IMR-90 (cell line): Measurements from ENCODE around the gene ZNF316. TPM values are rescaled to one million over a fixed set of nuclear protein-coding genes. Genes with fewer than 3 reads are reported as not detected.

Experiments used
- ATAC-seq: fragments of 200-7000 bp; cut with Tn5 transposase; 2 replicates; pipeline ENCODE4 v1.9.1; 2020; ENCODE audit warnings: low read depth, mild to moderate bottlenecking, moderate library complexity
- BruUV-seq: library from RNA; stranded (reverse); fragments of 400-500 nt; replicated peaks from 2 replicates; lab custom pipeline; 2021; lab: Mats Ljungman, UMichigan
- CTCF ChIA-PET: fragments of 300-600 bp; formaldehyde crosslinking; extraction: SDS; loops from one replicate; lab custom pipeline; 2021; ENCODE audit warnings: antibody characterized with exemption; lab: Yijun Ruan, JAX
- POLR2A ChIA-PET: fragments of 300-600 bp; sonication (Branson Sonifier 250); formaldehyde crosslinking; loops from one replicate; lab custom pipeline; 2022; ENCODE audit warnings: antibody characterized with exemption; ENCODE audit not compliant: unreplicated experiment; lab: Charles Lee
- DNase-seq: peaks from one replicate; pipeline ENCODE4 v3.0.0; 2013
- H2AFZ ChIP-seq: replicated peaks from 2 replicates; pipeline ENCODE3; 2013; ENCODE audit warnings: low read length, mild to moderate bottlenecking; ENCODE audit not compliant: poor library complexity
- H2AK5ac ChIP-seq: 2 replicates; pipeline ENCODE4 v1.6.1; 2013; ENCODE audit warnings: low read depth, low read length, inconsistent platforms
- H2AK9ac ChIP-seq: replicated peaks from 2 replicates; pipeline ENCODE3; 2013; ENCODE audit warnings: mild to moderate bottlenecking, low read depth, low read length, moderate library complexity; ENCODE audit not compliant: poor library complexity
- H2BK120ac ChIP-seq: 2 replicates; pipeline ENCODE4 v1.6.1; 2013; ENCODE audit warnings: low read depth, low read length, inconsistent platforms
- H2BK15ac ChIP-seq: 3 replicates; pipeline ENCODE4 v1.6.1; 2013; ENCODE audit warnings: low read depth, low read length, inconsistent platforms
- H2BK20ac ChIP-seq: 2 replicates; pipeline ENCODE4 v1.6.1; 2013; ENCODE audit warnings: low read depth, mild to moderate bottlenecking, inconsistent platforms, low read length, moderate library complexity
- H2BK5ac ChIP-seq: 2 replicates; pipeline ENCODE4 v1.6.1; 2013; ENCODE audit warnings: mild to moderate bottlenecking, low read depth, low read length, inconsistent platforms; ENCODE audit not compliant: poor library complexity, severe bottlenecking
- H3K14ac ChIP-seq: replicated peaks from 2 replicates; pipeline ENCODE4 v1.6.1; 2013; ENCODE audit warnings: low read depth, low read length, inconsistent platforms
- H3K18ac ChIP-seq: 2 replicates; pipeline ENCODE4 v1.6.1; 2013; ENCODE audit warnings: low read depth, low read length, control low read depth
- H3K23ac ChIP-seq: 2 replicates; pipeline ENCODE4 v1.6.1; 2013; ENCODE audit warnings: low read depth, low read length, inconsistent platforms
- H3K27ac ChIP-seq: 2 replicates; pipeline ENCODE4 v1.5.1; 2013; ENCODE audit warnings: mild to moderate bottlenecking, control low read depth, low read length; ENCODE audit not compliant: insufficient read depth
- H3K27me3 ChIP-seq: 2 replicates; pipeline ENCODE4 v1.6.1; 2013; ENCODE audit warnings: low read length; ENCODE audit not compliant: control insufficient read depth, insufficient read depth
- H3K36me3 ChIP-seq: 2 replicates; pipeline ENCODE4 v1.6.1; 2013; ENCODE audit warnings: low read length, mixed read lengths; ENCODE audit not compliant: control insufficient read depth, insufficient read depth
- H3K4ac ChIP-seq: 2 replicates; pipeline ENCODE4 v1.6.1; 2013; ENCODE audit warnings: low read depth, low read length, inconsistent platforms
- H3K4me1 ChIP-seq: 2 replicates; pipeline ENCODE4 v1.6.1; 2013; ENCODE audit warnings: low read length, mixed read lengths; ENCODE audit not compliant: control insufficient read depth, insufficient read depth
- H3K4me2 ChIP-seq: 2 replicates; pipeline ENCODE4 v1.6.1; 2013; ENCODE audit warnings: low read depth, mild to moderate bottlenecking, control low read depth, low read length, moderate library complexity
- H3K4me3 ChIP-seq: 2 replicates; pipeline ENCODE4 v1.5.1; 2013; ENCODE audit warnings: low read depth, mild to moderate bottlenecking, control low read depth, low read length, moderate library complexity; ENCODE audit not compliant: insufficient read depth
- H3K56ac ChIP-seq: 2 replicates; pipeline ENCODE4 v1.6.1; 2013; ENCODE audit warnings: low read length, inconsistent platforms; ENCODE audit not compliant: insufficient read depth; ENCODE audit errors: extremely low read depth
- H3K79me1 ChIP-seq, 2 experiments: 2 replicates each; pipeline ENCODE4 v1.6.1; 2013; ENCODE audit warnings: low read length in 2 of 2, inconsistent platforms in 1 of 2, low read depth in 1 of 2
- H3K9ac ChIP-seq: 2 replicates; pipeline ENCODE4 v1.6.1; 2013; ENCODE audit warnings: low read depth, low read length, control low read depth
- H3K9me1 ChIP-seq: 2 replicates; pipeline ENCODE4 v1.6.1; 2013; ENCODE audit warnings: low read length, inconsistent platforms; ENCODE audit not compliant: insufficient read depth
- H3K9me3 ChIP-seq: 2 replicates; pipeline ENCODE4 v1.6.1; 2013; ENCODE audit warnings: low read length; ENCODE audit not compliant: control insufficient read depth, insufficient read depth
- H4K20me1 ChIP-seq: 2 replicates; pipeline ENCODE4 v1.6.1; 2013; ENCODE audit warnings: low read length, inconsistent platforms; ENCODE audit not compliant: insufficient read depth
- H4K5ac ChIP-seq: 2 replicates; pipeline ENCODE4 v1.6.1; 2013; ENCODE audit warnings: mild to moderate bottlenecking, low read depth, low read length, control low read depth
- H4K8ac ChIP-seq, 2 experiments: 2 replicates each; pipeline ENCODE4 v1.6.1; 2013; ENCODE audit warnings: low read depth in 2 of 2, low read length in 2 of 2, control low read depth in 1 of 2, inconsistent platforms in 1 of 2
- H4K91ac ChIP-seq: 2 replicates; pipeline ENCODE4 v1.6.1; 2013; ENCODE audit warnings: low read depth, low read length, inconsistent platforms; ENCODE audit not compliant: insufficient read depth
- CEBPB ChIP-seq: IDR thresholded peaks from 2 replicates; pipeline ENCODE4 v1.6.1; 2012; ENCODE audit warnings: low read depth, low read length, improper control_type of control experiment
- CHD1 ChIP-seq: IDR thresholded peaks from 2 replicates; pipeline ENCODE4 v1.6.1; 2012; ENCODE audit warnings: low read depth, low read length, improper control_type of control experiment
- ELK1 ChIP-seq: fragments of 150-350 bp; IDR thresholded peaks from 2 replicates; pipeline ENCODE4 v1.6.1; 2016; ENCODE audit warnings: low read depth, mild to moderate bottlenecking, low read length, moderate library complexity, borderline replicate concordance
- FOS ChIP-seq: fragments of 150-350 bp; IDR thresholded peaks from 2 replicates; pipeline ENCODE4 v1.6.1; 2016; ENCODE audit warnings: low read depth, low read length
- MAFK ChIP-seq: IDR thresholded peaks from 2 replicates; pipeline ENCODE4 v1.6.1; 2012; ENCODE audit warnings: low read depth, low read length, improper control_type of control experiment
- MXI1 ChIP-seq: IDR thresholded peaks from 2 replicates; pipeline ENCODE4 v1.6.1; 2012; ENCODE audit warnings: low read depth, mild to moderate bottlenecking, low read length, moderate library complexity, borderline replicate concordance
- NFE2L2 ChIP-seq: fragments of 150-350 bp; IDR thresholded peaks from 2 replicates; pipeline ENCODE4 v1.6.1; 2016; ENCODE audit warnings: low read depth, mild to moderate bottlenecking, low read length
- POLR2A ChIP-seq: IDR thresholded peaks from 2 replicates; pipeline ENCODE4 v1.6.1; 2012; ENCODE audit warnings: mild to moderate bottlenecking, low read depth, low read length
- RAD21 ChIP-seq: IDR thresholded peaks from 2 replicates; pipeline ENCODE4 v1.6.1; 2012; ENCODE audit warnings: low read length, improper control_type of control experiment
- RCOR1 ChIP-seq: IDR thresholded peaks from 2 replicates; pipeline ENCODE4 v1.6.1; 2012; ENCODE audit warnings: mild to moderate bottlenecking, low read length, improper control_type of control experiment; ENCODE audit not compliant: insufficient replicate concordance
- RFX5 ChIP-seq: IDR thresholded peaks from 2 replicates; pipeline ENCODE4 v1.8.0; 2012; ENCODE audit warnings: low read depth, mild to moderate bottlenecking, low read length, moderate library complexity
- SMC3 ChIP-seq: fragments of 150-350 bp; IDR thresholded peaks from 2 replicates; pipeline ENCODE4 v1.6.1; 2016; ENCODE audit warnings: low read depth, mild to moderate bottlenecking, antibody characterized with exemption, low read length, moderate library complexity
- WGBS, 2 experiments: methylation state at CpG; one replicate each; pipeline versions ENCODE4 v1.1.5 to v1.1.7; 2013; ENCODE audit warnings: missing lambda C conversion rate in 2 of 2; ENCODE audit not compliant: insufficient read length in 1 of 2; ENCODE audit errors: extremely low coverage in 2 of 2; 5-methylcytosine and 5-hydroxymethylcytosine counted together
- dilution Hi-C: fragments of 300-500 bp; cut with HindIII; formaldehyde crosslinking; loops from one replicate; pipeline ENCODE4 v1.14.3; 2018; ENCODE audit warnings: low sequenced_read_pairs; ENCODE audit not compliant: unreplicated experiment
- in situ Hi-C: fragments of 300-500 bp; cut with MboI; formaldehyde crosslinking; loops from 3 replicates; pipeline ENCODE4 v1.14.3; 2019; ENCODE audit warnings: low sequenced_read_pairs, inconsistent platforms, mixed read lengths
- intact Hi-C: fragments of 100-400 bp; cut with micrococcal nuclease; formaldehyde crosslinking; loops from 2 replicates; pipeline ENCODE4 v1.10.0; 2022
- polyA plus RNA-seq, 3 experiments: library from polyadenylated mRNA; depleted of rRNA; stranded (reverse); fragments of >200 nt; gene quantifications; 2 replicates each; pipeline ENCODE4 v1.2.3, GENCODE V29; 2012; ENCODE audit warnings: low replicate concordance in 1 of 3
- total RNA-seq: library from RNA; depleted of rRNA; stranded (reverse); fragments of >200 nt; gene quantifications from 2 replicates; pipeline ENCODE4 v1.2.3, GENCODE V29; 2012
- TF ChIP-seq, protein P1 (sequence below): conservative IDR thresholded peaks from 2 replicates; pipeline ENCODE4 v1.5.1; 2012; ENCODE audit warnings: mild to moderate bottlenecking, low read depth, low read length, improper control_type of control experiment
- TF ChIP-seq, protein P2 (sequence below): fragments of 150-350 bp; IDR thresholded peaks from 2 replicates; pipeline ENCODE4 v1.6.1; 2017; ENCODE audit warnings: mild to moderate bottlenecking, antibody characterized with exemption, low read length, low read depth

ZNF316 gene
- total and polyA plus RNA-seq, 2 of the 4 experiments (the other 2 are of a cell fraction) = 3.2 to 7.2 TPM

DNA sequence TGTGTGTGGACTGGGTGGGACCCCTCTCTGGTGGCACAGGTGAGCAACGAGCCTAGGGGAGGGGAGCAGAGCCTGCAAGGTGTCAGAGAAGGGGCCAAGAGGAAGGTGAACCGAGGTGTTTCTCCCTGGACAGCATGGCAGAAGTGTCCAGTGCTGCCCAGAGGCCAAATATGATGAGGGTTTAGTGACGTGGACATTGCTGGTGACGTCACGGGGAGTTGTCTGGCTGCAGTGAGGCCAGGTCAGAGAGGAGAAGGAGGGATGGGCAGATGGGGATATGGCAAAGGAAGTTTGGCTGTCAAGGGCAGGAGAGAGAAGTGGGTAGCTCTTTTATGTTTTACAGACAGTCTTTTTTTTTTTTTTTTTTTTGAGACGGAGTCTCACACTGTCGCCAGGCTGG lies 24.3 kb upstream of the ZNF316 start:
- Histone ChIP-seq H3K4me2 (no peak overlapping the region), H2AFZ (no peak overlapping the region), H2AK9ac (no peak overlapping the region), H2AK5ac (no peak overlapping the region), H3K9me1 (no peaks in the 10 kb centered on the region), H2BK120ac (no peak overlapping the region), H3K18ac (no peak overlapping the region), H3K9me3 (no peaks in the 10 kb centered on the region), H3K9ac (no peak overlapping the region), H3K23ac (no peak overlapping the region), H4K20me1 (no peaks in the 10 kb centered on the region), H3K27me3 (peaks cover 6% of the 10 kb centered on the region; the same call in 1 of the 2 replicates), H3K27ac (no peak overlapping the region), H4K5ac (no peak overlapping the region), H3K4me1 (peaks cover 3% of the 10 kb centered on the region; the same call in 1 of the 2 replicates), H2BK5ac (no peak overlapping the region), H3K79me1 (no peaks in the 10 kb centered on the region), H3K36me3 (peaks cover 5% of the 10 kb centered on the region; the same call in 1 of the 2 replicates), H4K8ac (no peak overlapping the region), H2BK20ac (no peak overlapping the region), H3K56ac (no peak overlapping the region), H2BK15ac (no peak overlapping the region), H4K91ac (no peak overlapping the region), H3K4me3 (no peak overlapping the region), H3K4ac (no peak overlapping the region), H3K14ac (no peak overlapping the region)
- DNase-seq = no peak
- intact Hi-C loops = no loop called here
- no TSS peak for BruUV-seq
- in situ Hi-C loops = no loop called here
- 40% methylated on average over 1 of the region's 7 CpGs; no CpG with 5 or more reads in 1 of the 2 experiments for WGBS, 2 experiments
- dilution Hi-C loops = no loop called here
- no peak for TF ChIP-seq CHD1
- no peak for TF ChIP-seq CEBPB
- no peak for TF ChIP-seq MXI1
- TF ChIP-seq FOS = no peak
- TF ChIP-seq RCOR1 = no peak
- TF ChIP-seq RAD21 = no peak
- TF ChIP-seq RFX5 = no peak
- TF ChIP-seq, protein P1, sequence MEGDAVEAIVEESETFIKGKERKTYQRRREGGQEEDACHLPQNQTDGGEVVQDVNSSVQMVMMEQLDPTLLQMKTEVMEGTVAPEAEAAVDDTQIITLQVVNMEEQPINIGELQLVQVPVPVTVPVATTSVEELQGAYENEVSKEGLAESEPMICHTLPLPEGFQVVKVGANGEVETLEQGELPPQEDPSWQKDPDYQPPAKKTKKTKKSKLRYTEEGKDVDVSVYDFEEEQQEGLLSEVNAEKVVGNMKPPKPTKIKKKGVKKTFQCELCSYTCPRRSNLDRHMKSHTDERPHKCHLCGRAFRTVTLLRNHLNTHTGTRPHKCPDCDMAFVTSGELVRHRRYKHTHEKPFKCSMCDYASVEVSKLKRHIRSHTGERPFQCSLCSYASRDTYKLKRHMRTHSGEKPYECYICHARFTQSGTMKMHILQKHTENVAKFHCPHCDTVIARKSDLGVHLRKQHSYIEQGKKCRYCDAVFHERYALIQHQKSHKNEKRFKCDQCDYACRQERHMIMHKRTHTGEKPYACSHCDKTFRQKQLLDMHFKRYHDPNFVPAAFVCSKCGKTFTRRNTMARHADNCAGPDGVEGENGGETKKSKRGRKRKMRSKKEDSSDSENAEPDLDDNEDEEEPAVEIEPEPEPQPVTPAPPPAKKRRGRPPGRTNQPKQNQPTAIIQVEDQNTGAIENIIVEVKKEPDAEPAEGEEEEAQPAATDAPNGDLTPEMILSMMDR = no peak
- TF ChIP-seq, protein P2, sequence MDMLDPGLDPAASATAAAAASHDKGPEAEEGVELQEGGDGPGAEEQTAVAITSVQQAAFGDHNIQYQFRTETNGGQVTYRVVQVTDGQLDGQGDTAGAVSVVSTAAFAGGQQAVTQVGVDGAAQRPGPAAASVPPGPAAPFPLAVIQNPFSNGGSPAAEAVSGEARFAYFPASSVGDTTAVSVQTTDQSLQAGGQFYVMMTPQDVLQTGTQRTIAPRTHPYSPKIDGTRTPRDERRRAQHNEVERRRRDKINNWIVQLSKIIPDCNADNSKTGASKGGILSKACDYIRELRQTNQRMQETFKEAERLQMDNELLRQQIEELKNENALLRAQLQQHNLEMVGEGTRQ = no peak
- TF ChIP-seq ELK1 = no peak
- TF ChIP-seq NFE2L2 = no peak
- TF ChIP-seq MAFK = no peak
- no peak for TF ChIP-seq SMC3
- TF ChIP-seq POLR2A = no peak
- ChIA-PET CTCF (no interaction called here), POLR2A (no interaction called here)
- no peak for ATAC-seq
